ENCODE measurements around the gene SFXN3. TPM values are rescaled to one million over a fixed set of nuclear protein-coding genes. Genes with fewer than 3 reads are reported as not detected.
A peak's percentile ranks its signal among the peaks of the same experiment; 100 is the strongest.

Gene SFXN3
- total and polyA plus RNA-seq, 2 of the 13 experiments (the other 11 are each of a cell fraction or from before 2014, with no cell fraction given): 16.8 to 71.5 TPM

GRCh38 chr10:101032637-101033224 is 1.7 kb downstream of the SFXN3 start (continued):
- TF ChIP-seq ZNF569 (CRISPR knock-in tag; IDR thresholded peaks at IDR 0.05; ENCODE audit: borderline replicate concordance) (no peak), NFAT5 (CRISPR knock-in tag; IDR thresholded peaks at IDR 0.05) (no peak), ZNF335 (CRISPR knock-in tag; IDR thresholded peaks at IDR 0.05) (no peak), PHF5A (CRISPR knock-in tag; IDR thresholded peaks at IDR 0.05; ENCODE audit: low read depth, unreplicated experiment) (no peak), NFE2 (CRISPR knock-in tag; IDR thresholded peaks at IDR 0.05) (no peak), NFIC (IDR thresholded peaks at IDR 0.05; ENCODE audit: low read length) (no peak), KLF16 (CRISPR knock-in tag; IDR thresholded peaks at IDR 0.05) (no peak), KDM3A (CRISPR knock-in tag; IDR thresholded peaks at IDR 0.05; ENCODE audit: low read depth) (no peak), KDM4B (CRISPR knock-in tag; IDR thresholded peaks at IDR 0.05) (no peak), TEAD2 (CRISPR knock-in tag; IDR thresholded peaks at IDR 0.05) (no peak), ZNF687 (CRISPR knock-in tag; IDR thresholded peaks at IDR 0.05) (peak; percentile 3; the same call in 1 of the 2 replicates), ZMAT5 (CRISPR knock-in tag; IDR thresholded peaks at IDR 0.05; ENCODE audit: borderline replicate concordance, low read depth) (no peak), ZNF331 (CRISPR knock-in tag; IDR thresholded peaks at IDR 0.05) (no peak), ZNF367 (CRISPR knock-in tag; IDR thresholded peaks at IDR 0.05; ENCODE audit: borderline replicate concordance) (no peak), TSC22D2 (CRISPR knock-in tag; IDR thresholded peaks at IDR 0.05; ENCODE audit: borderline replicate concordance) (no peak), ZNF343 (CRISPR knock-in tag; IDR thresholded peaks at IDR 0.05) (no peak), PRMT3 (CRISPR knock-in tag; IDR thresholded peaks at IDR 0.05; ENCODE audit: borderline replicate concordance, low read depth) (0 out of 2 replicates have a peak, but pooled peaks have one; percentile 9), TCF7L2 (IDR thresholded peaks at IDR 0.05; ENCODE audit: low read depth, low read length) (no peak), ELF3 (CRISPR knock-in tag; IDR thresholded peaks at IDR 0.05) (no peak; the same call in 1 of the 2 replicates), ZFYVE20 (CRISPR knock-in tag; IDR thresholded peaks at IDR 0.05; ENCODE audit: borderline replicate concordance, low read depth) (no peak), PAWR (CRISPR knock-in tag; IDR thresholded peaks at IDR 0.05; ENCODE audit: borderline replicate concordance) (no peak), SCMH1 (CRISPR knock-in tag; IDR thresholded peaks at IDR 0.05; ENCODE audit: borderline replicate concordance) (no peak)
